Activated naive CD4-positive, alpha-beta T cell (primary cell): ENCODE results near the gene AVEN.
"Not testable (repeated sequence)": the region's sequence is repeated elsewhere in the genome, so short reads cannot be mapped to it uniquely, and the experiment has no call there.

Experiments used
- DNase-seq, 4 experiments: peaks; one replicate each; lab custom pipeline; 2025; lab: John Stamatoyannopoulos, UW

The AVEN gene

GRCh38 chr15:33846862-33847261, 192.1 kb downstream of the AVEN start:
- no peak for DNase-seq

GRCh38 chr15:33846142-33846541, 192.9 kb downstream of the AVEN start:
- no peak for DNase-seq

- DNase-seq, result no peak
Measured at GRCh38 chr15:33844597-33844996, 194.4 kb downstream of the AVEN start.

- no peak for DNase-seq
Measured at GRCh38 chr15:33844186-33844585, 194.8 kb downstream of the AVEN start.

- no peak for DNase-seq
Measured at GRCh38 chr15:33840615-33841014, 198.4 kb downstream of the AVEN start.

GRCh38 chr15:33839540-33839939, 199.5 kb downstream of the AVEN start:
- DNase-seq, result no peak

- no peak for DNase-seq
Measured at GRCh38 chr15:33837294-33837693, 201.7 kb downstream of the AVEN start.

GRCh38 chr15:33834892-33835743, 203.9 kb downstream of the AVEN start:
- DNase-seq, result no peak

- DNase-seq, result no peak
Measured at GRCh38 chr15:33831646-33832045, 207.4 kb downstream of the AVEN start.

GRCh38 chr15:33830351-33830750, 208.7 kb downstream of the AVEN start:
- DNase-seq, result no peak

GRCh38 chr15:33826201-33826600, 212.8 kb downstream of the AVEN start:
- no peak for DNase-seq

- no peak for DNase-seq
Measured at GRCh38 chr15:33825453-33825852, 213.6 kb downstream of the AVEN start.

- DNase-seq, result no peak
Measured at GRCh38 chr15:33823119-33823518, 215.9 kb downstream of the AVEN start.

- no peak for DNase-seq
Measured at GRCh38 chr15:33822479-33822878, 216.5 kb downstream of the AVEN start.

GRCh38 chr15:33819499-33819898, 219.5 kb downstream of the AVEN start:
- not testable (repeated sequence) for DNase-seq
